Urinary bladder (tissue), 4 donors: Measurements from ENCODE around the gene CDKN3. TPM values are rescaled to one million over a fixed set of nuclear protein-coding genes. Genes with fewer than 3 reads are reported as not detected.
"Not testable (repeated sequence)": the region's sequence is repeated elsewhere in the genome, so short reads cannot be mapped to it uniquely, and the experiment has no call there.

Source experiments
- DNase-seq: peaks from one replicate; pipeline ENCODE4 v3.0.0-alpha.2; 2015; ENCODE audit errors: extremely low spot score
- H3K27ac ChIP-seq: one replicate; pipeline ENCODE4 v1.5.1; 2013; ENCODE audit warnings: low read depth, mild to moderate bottlenecking, moderate library complexity
- H3K36me3 ChIP-seq: one replicate; pipeline ENCODE4 v1.6.1; 2013; ENCODE audit warnings: mild to moderate bottlenecking, moderate library complexity; ENCODE audit not compliant: insufficient read depth
- H3K4me1 ChIP-seq: one replicate; pipeline ENCODE4 v1.6.1; 2013; ENCODE audit warnings: mild to moderate bottlenecking, moderate library complexity; ENCODE audit not compliant: insufficient read depth
- H3K4me3 ChIP-seq: one replicate; pipeline ENCODE4 v1.5.1; 2013; ENCODE audit warnings: low read depth, low read length
- WGBS: extraction: QIAGEN DNeasy Blood & Tissue Kit; methylation state at CpG from one replicate; pipeline ENCODE4 v1.1.7; 2013; 5-methylcytosine and 5-hydroxymethylcytosine counted together
- polyA plus RNA-seq: library from polyadenylated mRNA; stranded (reverse); fragments of 200-250 nt; gene quantifications from one replicate; pipeline ENCODE4 v1.2.3, GENCODE V29; 2013
- total RNA-seq: library from RNA; depleted of rRNA; stranded (reverse); fragments of >200 nt; gene quantifications from one replicate; pipeline ENCODE4 v1.2.3, GENCODE V29; 2014
- donor health status: healthy with polysubstance abuse.
- donor health status: healthy.

CDKN3 gene
- total and polyA plus RNA-seq, 2 donors, result 3.6 to 25.4 TPM

DNA sequence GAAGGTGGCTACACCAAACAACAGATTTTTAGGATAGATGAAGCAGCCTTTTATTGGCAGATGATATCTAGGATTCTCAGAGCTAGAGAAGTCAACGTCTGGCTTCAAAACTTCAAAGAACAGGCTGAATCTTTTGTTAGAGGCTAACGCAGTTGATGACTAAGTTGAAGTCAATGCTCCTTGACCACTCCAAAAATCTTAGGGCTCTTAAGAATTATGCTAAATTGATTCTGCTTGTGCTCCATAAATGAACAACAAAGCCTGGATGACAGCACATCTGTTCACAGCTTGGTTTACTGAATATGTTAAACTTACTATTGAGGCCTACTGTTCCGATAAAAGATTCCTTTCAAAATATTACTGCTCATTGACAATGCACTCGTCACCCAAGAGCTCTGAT lies 13.0 kb upstream of the CDKN3 start:
- 89% methylated on average over 4 of the region's 4 CpGs for WGBS
- no peaks in the 10 kb centered on the region for H3K4me1 ChIP-seq
- no peak overlapping the region for H3K4me3 ChIP-seq
- H3K27ac ChIP-seq, result no peak overlapping the region
- H3K36me3 ChIP-seq, result no peaks in the 10 kb centered on the region
- DNase-seq, result no peak

DNA sequence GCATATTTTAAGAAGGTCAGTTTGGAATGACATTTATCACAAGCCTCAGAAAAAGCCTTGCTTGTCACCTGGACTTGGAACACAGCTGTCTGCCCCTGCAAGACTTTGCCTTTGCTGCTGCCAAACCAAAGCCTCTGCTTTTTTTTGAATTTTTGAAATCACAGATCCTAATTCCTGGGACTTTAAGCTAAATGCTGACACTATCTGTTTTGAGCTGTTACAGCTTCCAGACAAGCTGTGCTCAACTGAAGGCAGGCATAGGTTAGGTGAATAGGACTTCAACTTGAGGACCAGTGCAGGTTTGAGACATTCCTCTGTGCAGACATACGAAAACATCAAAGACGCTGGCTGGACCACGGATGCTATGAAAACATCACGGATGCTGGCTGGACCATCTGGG lies 11.3 kb upstream of the CDKN3 start:
- Histone ChIP-seq H3K4me1 (no peaks in the 10 kb centered on the region), H3K36me3 (no peaks in the 10 kb centered on the region), H3K4me3 (no peak overlapping the region), H3K27ac (no peak overlapping the region)
- WGBS, result 72% methylated on average over 4 of the region's 4 CpGs
- no peak for DNase-seq

DNA sequence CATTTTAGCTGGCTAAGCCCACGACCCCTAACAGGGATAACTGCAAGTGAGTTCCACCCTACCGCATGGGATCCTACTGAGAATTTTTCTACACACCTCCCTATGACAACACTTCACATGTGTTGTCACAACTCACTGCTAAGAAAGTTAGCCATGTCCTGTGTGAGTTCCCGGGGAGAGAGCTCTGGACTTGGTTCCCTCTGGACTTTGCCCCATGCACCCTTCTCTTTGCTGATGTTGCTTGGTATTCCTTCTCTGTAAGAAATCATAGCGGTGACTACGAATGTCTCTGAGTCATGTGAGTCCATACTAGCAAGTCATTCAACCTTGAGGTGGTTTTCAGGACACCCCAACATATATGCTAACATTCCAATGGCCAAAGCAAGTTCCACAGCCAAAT lies 9.5 kb upstream of the CDKN3 start:
- DNase-seq, result no peak
- no peaks in the 10 kb centered on the region for H3K4me1 ChIP-seq
- 95% methylated on average over 5 of the region's 5 CpGs for WGBS
- no peaks in the 10 kb centered on the region for H3K36me3 ChIP-seq
- H3K4me3 ChIP-seq, result no peak overlapping the region
- no peak overlapping the region for H3K27ac ChIP-seq

GRCh38 chr14:54392131-54392859 lies 4.5 kb upstream of the CDKN3 start:
- Histone ChIP-seq H3K36me3 (no peaks in the 10 kb centered on the region), H3K4me3 (no peak overlapping the region), H3K4me1 (no peaks in the 10 kb centered on the region), H3K27ac (no peak overlapping the region)
- DNase-seq, result no peak
- WGBS, result 89% methylated on average over 14 of the region's 14 CpGs

DNA sequence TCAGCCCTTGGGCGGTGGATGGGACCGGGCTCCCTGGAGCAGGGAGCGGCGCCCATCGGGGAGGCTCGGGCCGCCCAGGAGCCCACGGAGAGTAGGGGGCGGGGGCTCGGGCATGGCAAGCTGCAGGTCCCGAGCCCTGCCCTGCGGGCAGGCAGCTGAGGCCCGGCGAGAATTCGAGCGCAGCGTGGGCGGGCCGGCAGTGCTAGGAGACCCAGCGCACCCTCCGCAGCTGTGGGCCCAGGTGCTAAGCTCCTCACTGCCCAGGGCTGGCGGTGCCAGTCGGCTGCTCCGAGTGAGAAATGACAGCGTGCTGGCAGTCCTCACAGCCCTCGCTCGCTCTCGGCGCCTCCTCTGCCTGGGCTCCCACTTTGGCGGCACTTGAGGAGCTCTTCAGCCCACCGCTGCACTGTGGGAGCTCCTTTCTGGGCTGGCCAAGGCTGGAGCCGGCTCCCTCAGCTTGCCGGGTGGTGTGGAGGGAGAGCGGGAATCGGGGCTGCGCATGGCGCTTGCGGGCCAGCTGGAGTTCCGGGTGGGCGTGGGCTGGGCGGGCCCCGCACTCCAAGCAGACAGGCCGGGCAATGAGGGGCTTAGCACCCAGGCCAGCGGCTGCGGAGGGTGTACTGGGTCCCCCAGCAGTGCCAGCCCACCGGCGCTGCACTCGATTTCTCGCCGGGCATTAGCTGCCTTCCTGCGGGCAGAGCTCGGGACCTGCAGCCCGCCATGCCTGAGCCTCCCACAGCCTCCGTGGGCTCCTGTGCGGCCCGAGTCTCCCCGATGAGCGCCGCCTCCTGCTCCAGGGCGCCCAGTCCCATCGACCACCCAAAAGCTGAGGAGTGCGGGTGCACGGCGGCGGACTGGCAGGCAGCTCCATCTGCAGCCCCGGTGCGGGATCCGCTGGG lies 3.6 kb upstream of the CDKN3 start:
- not testable (repeated sequence) for H3K4me1 ChIP-seq, H3K4me3 ChIP-seq, H3K36me3 ChIP-seq, DNase-seq, H3K27ac ChIP-seq
- 96% methylated on average over 68 of the region's 68 CpGs for WGBS

- H3K4me1 ChIP-seq, result no peaks in the 10 kb centered on the region
- no peak overlapping the region for H3K27ac ChIP-seq
- WGBS, result 97% methylated on average over 27 of the region's 27 CpGs
- no peak overlapping the region for H3K4me3 ChIP-seq
- no peak for DNase-seq
- H3K36me3 ChIP-seq, result no peaks in the 10 kb centered on the region
Measured at GRCh38 chr14:54394596-54394995, 2.2 kb upstream of the CDKN3 start.

DNA sequence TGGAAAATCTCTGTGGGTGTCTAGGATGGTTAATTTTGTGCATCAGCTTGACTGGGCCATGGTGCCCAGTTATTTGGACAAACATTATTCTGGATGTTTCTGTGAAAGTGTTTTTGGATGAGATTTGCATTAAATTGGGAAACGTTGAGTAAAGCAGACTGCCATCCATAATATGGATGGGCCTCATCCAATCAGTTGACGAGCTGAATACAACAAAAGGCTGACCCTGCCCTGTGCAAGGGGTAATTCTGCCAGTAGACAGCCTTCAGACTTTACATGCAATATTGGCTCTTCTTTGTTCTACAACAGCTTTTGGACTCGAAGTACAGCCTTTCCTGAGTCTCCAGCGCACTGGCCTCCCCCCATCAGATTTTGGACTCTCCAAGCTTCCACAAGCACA lies 1.5 kb upstream of the CDKN3 start:
- Histone ChIP-seq H3K27ac (no peak overlapping the region), H3K36me3 (no peaks in the 10 kb centered on the region), H3K4me1 (no peaks in the 10 kb centered on the region), H3K4me3 (no peak overlapping the region)
- 96% methylated on average over 4 of the region's 4 CpGs for WGBS
- no peak for DNase-seq

- WGBS, result 99% methylated on average over 2 of the region's 2 CpGs
- no peak for DNase-seq
Measured at GRCh38 chr14:54395716-54396115, 1.1 kb upstream of the CDKN3 start.

DNA sequence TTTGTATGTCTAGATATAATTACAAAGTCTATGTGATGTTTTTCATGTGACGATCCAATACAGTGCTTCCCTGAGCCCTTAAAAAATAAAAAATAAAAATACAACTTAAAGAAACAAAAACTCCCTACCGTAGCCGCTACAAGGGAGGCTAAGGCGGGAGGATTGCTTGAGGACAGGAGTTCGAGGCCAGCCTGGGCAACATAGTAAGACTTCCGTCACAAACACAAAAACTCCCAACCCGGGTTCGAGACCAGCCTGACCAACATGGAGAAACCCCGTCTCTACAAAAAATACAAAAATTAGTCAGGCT lies 669 bp upstream of the CDKN3 start:
- Histone ChIP-seq H3K27ac (no peak overlapping the region), H3K4me1 (no peaks in the 10 kb centered on the region), H3K4me3 (peak overlapping the region; percentile 48), H3K36me3 (no peaks in the 10 kb centered on the region)
- DNase-seq, result no peak
- WGBS, result 73% methylated on average over 9 of the region's 9 CpGs

More at GRCh38 chr14:54395716-54396115, 1.1 kb upstream of the CDKN3 start:
- Histone ChIP-seq H3K36me3 (no peaks in the 10 kb centered on the region), H3K4me1 (no peaks in the 10 kb centered on the region), H3K27ac (no peak overlapping the region), H3K4me3 (no peak overlapping the region)

DNA sequence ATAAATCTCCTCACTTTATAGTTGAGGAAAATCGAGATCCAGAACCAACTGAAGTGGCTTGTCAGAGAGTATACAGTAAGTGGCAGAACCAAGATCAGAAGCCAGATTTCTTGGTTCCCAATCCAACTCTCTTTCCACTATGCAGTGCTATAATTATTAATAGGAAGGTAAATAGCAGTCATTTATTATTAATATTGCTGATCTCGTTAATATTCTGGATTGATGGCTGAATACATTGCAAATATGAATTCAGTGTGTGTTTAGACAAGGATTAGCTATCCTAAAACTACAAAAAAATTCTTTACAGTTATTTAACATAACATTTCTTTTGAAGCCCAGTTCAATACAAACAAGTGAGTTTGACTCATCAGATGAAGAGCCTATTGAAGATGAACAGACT lies 2.8 kb downstream of the CDKN3 start:
- Histone ChIP-seq H3K27ac (no peak overlapping the region), H3K4me1 (no peaks in the 10 kb centered on the region), H3K4me3 (no peak overlapping the region), H3K36me3 (no peaks in the 10 kb centered on the region)
- no peak for DNase-seq
- 86% methylated on average over 2 of the region's 2 CpGs for WGBS

DNA sequence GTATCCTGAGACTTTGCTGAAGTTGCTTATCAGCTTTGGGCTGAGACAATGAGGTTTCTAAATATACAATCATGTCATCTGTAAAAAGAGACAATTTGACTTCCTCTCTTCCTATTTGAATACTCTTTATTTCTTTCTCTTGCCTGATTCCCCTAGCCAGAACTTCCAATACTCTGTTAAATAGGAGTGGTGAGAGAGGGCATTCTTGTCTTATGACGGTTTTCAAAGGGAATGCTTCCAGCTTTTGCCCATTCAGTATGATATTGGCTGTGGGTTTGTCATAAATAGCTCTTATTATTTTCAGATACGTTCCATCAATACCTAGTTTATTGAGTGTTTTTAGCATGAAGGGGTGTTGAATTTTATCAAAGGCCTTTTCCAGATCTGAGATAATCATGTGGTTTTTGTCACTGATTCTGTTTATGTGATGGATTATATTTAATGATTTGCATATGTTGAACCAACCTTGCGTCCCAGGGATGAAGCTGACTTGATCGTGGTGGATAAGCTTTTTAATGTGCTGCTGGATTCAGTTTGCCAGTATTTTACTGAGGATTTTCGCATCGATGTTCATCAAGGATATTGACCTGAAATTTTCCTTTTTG lies 6.7 kb downstream of the CDKN3 start:
- H3K4me3 ChIP-seq, H3K27ac ChIP-seq, H3K36me3 ChIP-seq, DNase-seq, H3K4me1 ChIP-seq: not testable (repeated sequence)
- 43% methylated on average over 6 of the region's 6 CpGs for WGBS

- H3K27ac ChIP-seq, result no peak overlapping the region
- WGBS, result 96% methylated on average over 1 of the region's 1 CpG
- no peak overlapping the region for H3K4me3 ChIP-seq
- no peak for DNase-seq
- H3K4me1 ChIP-seq, result no peaks in the 10 kb centered on the region
- no peaks in the 10 kb centered on the region for H3K36me3 ChIP-seq
Measured at GRCh38 chr14:54410215-54410614, 13.4 kb downstream of the CDKN3 start.

- no peaks in the 10 kb centered on the region for H3K4me1 ChIP-seq
- no peaks in the 10 kb centered on the region for H3K36me3 ChIP-seq
- H3K4me3 ChIP-seq, result no peak overlapping the region
- 94% methylated on average over 3 of the region's 3 CpGs for WGBS
- DNase-seq, result no peak
- H3K27ac ChIP-seq, result no peak overlapping the region
Measured at GRCh38 chr14:54411371-54411770, 14.6 kb downstream of the CDKN3 start.
